ENCODE results near the gene PHF13.
"Not testable (repeated sequence)": the region's sequence is repeated elsewhere in the genome, so short reads cannot be mapped to it uniquely, and the experiment has no call there.

Gene PHF13

DNA sequence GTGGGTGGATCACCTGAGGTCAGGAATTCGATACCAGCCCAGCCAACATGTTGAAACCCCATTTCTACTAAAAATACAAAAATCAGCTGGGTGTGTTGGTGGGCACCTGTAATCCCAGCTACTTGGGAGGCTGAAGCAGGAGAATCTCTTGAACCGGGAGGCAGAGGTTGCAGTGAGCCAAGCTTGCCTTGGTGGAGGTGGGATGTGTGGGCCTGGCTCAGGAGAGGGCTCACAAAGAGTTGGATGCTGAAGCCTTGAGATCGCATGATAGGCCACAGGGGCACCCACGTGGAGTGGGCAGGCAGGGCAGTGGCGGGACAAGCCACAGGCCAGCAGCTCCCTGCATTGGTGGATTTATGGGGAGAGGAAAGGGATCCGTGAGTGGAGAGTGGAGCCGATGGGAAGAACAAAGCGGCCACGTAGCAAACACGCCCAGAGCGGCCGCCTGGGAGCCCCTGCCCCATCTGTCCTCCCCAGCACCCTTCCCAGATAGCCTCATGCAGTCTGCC is 15.5 kb downstream of the PHF13 start:
- DNase-seq (ENCODE audit: low read depth) = no peak

DNA sequence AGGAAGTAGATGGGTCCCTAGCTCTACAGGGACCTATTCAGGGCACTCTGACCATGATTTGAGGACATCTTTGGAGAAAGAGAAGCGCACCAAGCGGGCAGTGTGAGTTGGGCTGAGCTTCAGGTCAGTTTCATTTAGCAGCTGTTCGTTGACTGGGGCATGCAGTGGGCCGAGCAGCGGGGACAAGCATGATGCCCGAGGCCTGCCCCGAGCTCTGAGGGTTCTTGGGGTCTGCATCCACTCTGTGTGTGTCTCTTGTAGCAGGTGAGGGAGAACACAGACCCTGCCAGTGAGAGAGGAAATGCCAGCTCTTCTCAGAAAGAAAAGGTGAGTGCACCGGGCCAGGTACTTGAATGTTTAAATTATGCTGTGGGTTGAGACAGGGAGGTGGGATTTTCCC is 16.5 kb downstream of the PHF13 start:
- DNase-seq (ENCODE audit: low read depth) = no peak

DNA sequence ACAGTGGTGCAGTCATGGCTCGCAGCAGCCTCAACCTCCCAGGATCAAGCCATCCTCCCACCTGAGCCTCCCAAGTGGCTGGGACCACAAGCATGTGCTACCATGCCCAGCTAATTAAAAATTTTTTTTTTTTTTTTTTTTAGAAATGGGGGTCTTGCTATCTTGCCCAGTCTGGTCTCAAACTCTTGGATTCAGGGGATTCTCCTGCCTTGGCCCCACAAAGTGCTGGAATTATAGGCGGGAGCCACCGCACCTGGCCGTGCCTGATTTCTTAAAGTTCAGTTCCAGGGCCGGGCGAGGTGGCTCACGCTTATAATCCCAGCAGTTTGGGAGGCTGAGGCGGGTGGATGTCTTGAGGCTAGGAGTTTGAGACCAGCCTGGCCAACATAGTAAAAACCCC is 17.5 kb downstream of the PHF13 start:
- DNase-seq (ENCODE audit: low read depth) = no peak

DNA sequence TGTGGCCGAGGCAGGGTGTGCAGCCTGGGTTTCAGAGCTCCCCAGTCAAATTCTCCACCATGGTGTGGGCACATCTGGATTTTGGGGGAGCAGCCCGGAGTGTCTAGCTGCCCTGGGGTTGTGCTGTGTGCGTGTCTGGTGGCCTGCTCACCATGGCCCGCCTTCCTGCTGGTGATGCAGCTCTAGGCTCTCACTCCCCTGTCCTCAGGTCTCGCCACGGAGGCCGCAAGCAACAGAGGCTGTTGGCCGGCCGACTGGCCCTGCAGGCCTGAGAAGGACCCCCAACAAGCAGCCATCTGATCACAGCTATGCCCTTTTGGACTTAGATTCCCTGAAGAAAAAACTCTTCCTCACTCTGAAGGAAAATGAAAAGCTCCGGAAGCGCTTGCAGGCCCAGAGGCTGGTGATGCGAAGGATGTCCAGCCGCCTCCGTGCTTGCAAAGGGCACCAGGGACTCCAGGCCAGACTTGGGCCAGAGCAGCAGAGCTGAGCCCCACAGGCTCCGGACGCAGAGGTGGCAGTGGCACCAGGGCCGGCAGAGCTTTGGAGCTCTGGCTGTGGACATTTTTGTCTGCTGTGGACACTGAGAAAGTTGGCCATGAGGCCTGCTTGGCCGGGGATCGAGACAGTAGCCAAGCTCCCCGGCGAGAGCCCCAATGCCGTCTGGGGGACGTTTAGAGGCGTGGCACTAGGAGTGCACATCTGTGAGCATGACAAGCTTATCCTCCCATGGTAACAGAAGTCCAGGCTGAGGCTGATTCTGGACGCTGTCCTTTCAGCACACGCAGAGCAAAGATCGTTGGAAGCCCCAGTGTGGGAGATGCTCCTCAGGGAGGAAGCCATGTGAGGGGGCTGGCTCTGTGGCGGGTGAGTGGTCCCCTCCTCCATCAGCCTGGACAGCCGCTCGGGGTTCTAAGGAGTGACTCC is 19.3 kb downstream of the PHF13 start:
- DNase-seq (ENCODE audit: low read depth) = no peak

DNA sequence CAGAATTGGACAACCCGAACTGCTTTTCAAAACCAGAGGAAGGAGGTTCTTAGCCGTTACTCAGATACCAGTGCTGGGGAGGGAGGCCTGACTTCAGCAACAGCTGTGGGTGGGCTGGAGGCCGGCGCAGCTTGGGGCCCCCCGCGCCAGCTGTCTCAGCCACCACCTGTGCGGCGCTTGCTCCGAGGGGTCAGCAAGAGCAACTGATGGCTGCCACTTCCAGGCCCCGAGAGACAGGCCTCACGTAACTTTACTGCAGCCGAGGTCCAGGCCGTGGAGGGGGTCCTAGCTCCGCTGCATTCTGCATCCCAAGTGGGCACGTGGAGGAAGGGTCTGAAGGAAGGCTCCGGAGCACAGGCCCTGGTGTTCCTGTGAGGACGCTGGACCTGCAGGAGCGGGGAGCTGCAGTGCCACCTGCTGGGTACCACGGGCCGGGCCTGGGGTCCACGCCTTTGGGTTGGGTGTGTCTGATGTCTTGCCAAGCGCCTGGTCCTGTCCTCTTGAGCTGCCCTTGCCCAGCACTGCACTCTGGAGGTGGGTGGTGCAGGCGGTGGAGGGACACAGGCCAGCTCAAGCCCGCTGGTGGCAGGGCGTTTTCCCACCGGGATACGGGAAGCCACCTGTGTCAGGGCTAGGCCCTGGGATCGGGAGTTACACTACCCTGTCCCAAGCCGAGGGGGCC is 21.0 kb downstream of the PHF13 start:
- no peak for DNase-seq (ENCODE audit: low read depth)

DNA sequence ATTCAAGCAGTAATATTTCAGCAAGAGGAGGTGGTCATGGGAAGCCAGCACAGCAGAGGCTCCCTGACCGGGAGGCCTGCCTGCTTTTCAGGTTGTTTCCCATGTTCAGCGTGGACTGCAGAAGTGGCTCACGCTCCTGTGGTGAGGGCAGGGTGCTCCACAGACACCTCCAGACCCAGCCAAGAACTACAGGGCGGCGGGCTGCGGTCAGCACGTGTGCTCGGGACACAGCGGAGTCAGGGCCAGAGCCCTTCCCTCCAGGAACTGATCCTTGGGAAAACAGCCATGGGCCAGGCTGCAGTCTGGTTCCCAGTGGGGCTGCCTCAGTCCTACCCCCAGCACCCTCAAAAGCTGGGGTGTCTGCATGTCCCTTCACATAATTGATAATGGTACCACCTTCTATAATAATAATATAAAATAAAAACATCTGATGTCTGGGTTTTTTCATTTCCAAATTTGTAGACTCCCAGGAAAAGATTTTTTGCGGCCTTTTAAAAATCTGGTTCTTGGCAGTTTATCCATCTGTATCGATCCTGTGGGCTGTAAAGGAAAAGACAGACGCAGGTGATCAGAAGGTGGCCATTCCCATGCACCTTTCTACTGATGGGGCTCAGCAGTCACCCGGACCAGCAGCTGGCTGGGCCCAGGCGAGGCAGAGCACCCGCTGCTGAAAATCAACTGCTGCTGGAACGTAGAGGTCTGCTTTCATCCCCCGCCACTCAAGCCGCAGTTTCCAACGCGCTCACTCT is 21.8 kb downstream of the PHF13 start:
- DNase-seq (ENCODE audit: low read depth) = no peak

DNA sequence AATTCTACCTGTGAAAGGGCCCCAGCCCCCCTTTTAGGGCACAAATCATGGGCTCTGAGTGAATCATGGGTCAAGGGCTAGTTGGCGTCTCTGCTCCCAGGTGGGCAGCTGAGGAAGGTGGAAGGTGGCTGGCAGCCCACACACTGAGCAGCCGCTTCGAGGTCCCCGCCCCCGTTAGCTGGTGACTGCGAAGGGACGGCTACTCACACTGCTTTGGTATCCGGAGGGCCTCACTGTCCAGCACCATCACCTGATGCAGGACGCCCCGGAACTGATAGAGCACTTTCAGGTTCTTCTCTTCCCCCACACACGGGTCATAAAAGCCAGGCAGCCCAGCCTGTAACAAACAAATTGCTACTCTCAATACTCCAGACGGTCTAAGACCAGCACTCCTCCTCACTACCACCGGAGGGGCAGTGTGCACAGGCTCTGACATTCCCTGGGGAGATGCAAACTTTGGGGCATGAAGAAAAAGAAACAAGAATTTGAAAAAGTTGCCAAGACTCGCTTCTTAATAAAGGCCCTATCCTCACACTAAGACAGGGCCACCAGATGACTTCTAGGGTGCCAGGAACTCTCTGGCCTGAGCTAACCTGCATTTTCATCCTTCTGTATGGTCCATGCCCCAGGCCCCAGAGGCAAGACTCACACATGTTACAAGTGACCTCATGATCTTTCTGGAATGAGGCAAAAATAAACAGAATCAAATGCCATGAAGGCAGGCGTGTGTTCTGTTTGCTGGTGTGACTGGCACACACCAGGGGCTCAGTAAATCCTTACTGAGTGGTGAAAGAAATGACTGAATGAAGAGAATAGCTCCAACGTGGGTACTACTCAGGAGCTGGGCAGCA is 22.6 kb downstream of the PHF13 start:
- DNase-seq (ENCODE audit: low read depth) = no peak

DNA sequence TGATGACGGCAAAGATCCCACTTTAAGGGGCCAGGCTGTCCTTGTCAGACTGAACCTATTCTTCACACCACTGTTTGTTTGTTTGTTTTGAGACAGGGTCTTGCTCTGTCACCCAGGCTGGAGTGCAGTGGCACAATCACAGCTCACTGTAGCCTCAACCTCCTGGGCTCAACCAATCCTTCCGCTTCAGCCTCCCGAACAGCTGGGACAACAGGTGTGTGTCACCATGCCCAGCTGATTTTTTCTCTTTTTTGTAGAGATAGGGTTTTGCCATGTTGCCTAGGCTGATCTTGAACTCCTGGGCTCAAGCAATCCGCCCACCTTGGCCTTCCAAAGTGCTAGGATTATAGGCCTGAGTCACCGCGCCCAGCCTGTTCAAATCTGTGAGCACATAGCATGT is 23.2 kb downstream of the PHF13 start:
- DNase-seq (ENCODE audit: low read depth) = not testable (repeated sequence)

DNA sequence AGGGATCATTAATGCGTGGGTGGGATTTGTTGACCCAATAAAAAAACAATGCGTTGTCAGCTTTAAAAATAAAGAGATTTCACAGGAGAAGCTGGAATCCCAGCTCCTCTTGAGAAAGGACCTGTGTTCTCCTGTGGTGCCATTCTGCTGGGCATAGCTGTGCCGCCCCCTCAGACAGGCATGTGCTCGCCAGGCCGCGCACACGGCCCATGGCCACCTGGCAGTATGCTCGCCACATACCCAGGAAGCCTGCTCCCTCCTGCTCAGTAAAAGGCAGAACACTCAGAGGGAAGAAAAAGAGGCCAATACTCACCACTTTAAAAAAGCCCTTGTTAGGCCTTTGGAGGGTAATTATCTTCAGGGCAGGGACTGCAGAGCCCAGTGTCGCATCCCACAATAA is 24.2 kb downstream of the PHF13 start:
- no peak for DNase-seq (ENCODE audit: low read depth)

DNA sequence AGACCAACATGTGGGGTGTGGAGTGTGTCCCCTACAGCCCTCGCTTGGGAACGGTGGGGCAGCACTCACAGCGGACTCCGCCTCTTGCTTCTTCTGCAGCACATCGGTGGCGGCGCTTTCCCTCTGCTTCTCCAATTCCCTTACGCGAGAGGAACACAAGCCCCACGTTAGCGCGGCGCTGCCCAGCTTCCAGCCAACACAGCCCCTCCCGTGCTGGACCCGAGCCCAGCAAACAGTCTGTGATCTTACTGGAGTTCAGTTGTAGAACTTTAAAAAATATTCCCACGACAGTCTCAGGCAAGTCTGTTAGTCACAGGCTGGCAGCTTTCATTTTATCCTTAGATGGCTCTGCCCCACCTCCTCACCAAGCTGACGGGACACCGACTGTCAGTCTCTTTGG is 24.7 kb downstream of the PHF13 start:
- peak; percentile 48 for DNase-seq (ENCODE audit: low read depth)

DNA sequence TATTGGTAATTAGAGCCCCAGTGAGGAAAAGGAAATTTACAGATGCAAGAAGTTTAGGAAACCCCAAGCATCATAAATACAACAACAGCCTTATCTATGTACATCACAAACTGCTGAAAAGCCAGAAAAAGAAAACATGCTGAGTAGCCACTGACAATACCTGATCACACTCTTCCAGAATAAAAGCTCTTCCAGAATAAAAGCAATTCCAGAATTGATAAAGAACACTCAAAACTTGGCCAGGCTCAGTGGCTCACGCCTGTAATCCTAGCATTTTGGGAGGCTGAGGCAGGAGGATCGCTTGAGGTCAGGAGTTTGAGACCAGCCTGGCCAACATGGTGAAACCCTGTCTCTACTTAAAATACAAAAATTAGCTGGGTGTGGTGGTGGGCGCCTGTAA is 27.3 kb downstream of the PHF13 start:
- DNase-seq (ENCODE audit: low read depth) = not testable (repeated sequence)

DNA sequence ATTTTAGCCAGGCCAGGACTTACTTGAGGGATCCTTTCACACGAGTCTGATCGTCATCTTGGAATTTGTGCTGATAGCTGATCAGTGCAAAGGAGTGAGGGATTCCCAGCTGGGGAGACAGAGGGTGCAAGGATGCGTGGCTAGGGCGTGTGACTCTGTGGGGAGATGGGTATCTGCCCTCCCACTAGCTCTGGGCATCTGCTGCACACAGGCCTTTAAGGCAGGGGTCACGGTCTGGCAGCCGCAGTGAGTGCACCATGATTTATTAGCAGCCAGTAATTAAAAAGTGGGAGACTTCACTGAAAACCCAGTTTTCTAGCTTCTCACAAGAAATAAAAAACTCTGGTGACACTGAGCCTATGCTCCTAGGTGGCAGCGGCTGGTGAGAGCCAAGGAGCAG is 31.5 kb downstream of the PHF13 start:
- no peak for DNase-seq (ENCODE audit: low read depth)

DNA sequence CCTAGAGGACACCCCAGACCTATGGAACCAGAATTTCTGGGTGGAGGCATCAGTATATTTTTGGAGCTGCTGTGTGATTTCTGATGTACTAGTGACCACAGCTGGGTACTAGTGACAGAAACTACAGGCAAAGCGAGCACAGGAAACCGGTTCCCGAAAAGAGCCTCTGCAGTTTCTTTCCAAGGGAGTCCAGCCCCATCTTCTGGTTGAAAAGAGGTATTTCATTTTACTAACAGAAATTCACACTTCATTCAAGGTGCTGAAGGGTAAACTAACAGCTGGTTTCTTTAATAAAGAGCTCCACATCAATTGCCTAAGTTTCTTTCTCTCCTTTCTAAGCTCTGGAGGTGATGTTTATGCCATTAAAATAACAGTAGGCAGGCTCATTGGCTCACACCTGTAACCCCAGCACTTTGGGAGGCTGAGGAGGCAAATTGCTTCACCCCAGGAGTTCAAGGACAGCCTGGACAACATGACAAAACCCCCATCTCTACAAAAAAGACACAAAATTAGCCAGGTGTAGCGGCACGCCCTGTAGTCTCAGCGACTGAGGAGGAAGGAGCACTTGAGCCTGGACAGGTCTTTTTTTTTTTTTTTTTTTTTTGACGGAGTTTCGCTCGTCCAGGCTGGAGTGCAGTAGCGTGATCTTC is 33.1 kb downstream of the PHF13 start:
- DNase-seq (ENCODE audit: low read depth) = peak; percentile 39

DNA sequence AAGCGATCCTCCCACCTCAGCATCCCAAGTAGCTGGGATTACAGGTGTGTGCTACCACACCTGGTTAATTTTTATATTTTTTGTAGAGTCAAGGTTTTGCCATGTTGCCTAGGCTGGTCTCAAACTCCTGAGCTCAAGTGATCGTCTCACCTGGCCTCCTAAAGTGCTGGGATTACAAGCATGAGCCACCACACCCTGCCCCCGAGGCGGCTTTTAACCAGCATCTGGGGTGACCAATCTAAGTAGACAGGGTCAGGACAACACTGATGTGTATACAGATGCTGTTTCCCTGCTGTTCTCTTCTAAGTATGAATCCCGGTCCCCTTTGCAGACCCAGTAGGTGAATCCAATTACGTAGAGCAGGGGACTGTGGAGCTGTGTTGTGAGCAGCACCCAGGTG is 35.0 kb downstream of the PHF13 start:
- DNase-seq (ENCODE audit: low read depth) = no peak

DNA sequence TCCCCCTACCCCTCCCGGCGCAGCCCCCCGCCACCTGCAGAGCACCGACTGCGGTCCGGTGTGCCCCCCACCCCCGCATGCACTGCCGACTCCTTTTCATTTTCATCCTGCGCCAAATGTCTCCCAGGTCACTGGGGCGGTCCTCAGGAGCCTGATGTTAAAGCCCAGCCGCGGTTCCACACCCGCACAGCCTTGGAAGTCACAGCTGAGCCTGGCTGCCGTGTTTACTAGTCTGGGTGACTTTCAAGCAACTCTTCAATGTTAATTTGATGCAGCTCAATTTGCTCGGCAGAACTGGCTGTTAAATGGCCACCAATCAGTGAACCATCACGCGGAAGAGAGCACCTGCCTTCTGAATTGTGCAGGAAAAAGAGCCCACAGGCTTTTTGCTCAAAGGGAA is 38.4 kb downstream of the PHF13 start:
- no peak for DNase-seq (ENCODE audit: low read depth)

DNA sequence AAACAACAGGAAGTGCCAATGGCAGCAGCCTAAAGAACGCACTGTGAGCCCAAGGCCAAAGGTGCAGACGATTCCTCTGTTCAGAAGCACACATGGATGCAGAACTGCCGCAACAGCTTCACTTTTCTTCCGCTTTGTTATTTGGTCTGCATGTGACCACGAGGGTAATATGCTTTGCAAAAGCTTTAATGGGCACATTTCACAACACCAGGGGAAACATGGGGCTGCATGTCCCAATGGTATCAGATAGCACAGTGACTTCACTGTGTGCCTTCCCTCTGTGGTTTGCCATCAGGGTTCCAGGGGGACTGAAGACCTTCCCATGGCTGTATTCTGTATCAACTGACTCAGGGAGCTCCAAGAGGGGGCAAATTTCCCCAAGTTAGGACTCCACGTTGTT is 39.5 kb downstream of the PHF13 start:
- DNase-seq (ENCODE audit: low read depth) = no peak

DNA sequence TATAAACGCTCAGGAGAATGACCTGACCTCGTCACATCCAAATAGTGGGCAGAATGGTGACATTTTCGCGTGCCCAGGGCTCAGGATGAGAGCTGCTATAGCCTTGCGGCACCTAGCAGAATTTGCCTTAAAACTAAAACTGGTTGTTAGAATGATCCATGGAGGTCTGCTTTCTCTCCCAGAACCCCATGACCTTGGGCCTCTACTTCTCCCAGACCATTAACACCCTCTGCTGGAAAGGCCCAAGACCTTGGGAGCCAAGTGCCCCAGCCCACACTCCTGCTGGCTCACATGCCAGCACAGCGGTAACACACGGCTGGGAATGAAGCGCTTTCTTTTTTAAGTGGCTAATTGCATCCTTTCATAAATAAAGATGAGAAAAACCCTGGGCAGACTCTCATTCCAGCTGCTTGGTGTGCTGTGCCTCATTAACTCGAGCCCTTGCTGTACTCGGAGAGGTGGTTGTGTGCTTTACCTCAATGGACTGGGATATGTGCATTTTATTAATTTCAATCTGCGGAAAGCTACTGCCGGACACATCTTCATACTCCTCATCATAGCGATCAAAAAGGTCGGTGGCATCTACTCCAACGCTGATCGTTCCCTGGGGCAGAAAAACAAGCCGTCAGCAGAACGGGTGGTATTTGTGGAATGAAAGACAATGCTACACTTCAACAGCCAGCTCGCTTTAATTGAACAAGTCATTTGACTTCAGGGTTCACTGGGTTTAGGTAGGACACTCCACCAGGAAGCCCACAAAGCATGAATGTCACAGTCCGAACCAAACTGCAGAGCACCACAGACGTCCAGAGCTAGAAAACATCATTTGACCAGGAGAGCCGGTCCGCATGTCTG is 40.1 kb downstream of the PHF13 start:
- no peak for DNase-seq (ENCODE audit: low read depth)

DNA sequence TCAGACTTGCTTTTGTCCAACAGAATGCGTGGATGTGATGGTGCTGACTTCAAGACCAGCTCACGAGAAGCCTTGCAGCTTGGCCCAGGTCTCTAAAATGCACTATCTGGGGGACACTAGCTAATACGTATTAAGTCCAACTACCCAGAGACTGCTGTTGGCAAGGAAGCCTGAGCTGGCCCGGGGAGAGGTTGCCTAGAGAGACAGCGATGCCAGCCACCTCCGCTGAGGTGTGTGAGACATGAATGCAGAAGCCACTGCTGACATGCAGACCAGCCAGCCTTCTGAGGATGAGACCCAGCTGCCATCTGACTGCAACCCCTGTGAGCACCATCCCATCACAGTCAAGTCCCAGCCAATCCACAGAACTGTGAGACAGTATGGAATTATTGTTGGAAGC is 43.6 kb downstream of the PHF13 start:
- no peak for DNase-seq (ENCODE audit: low read depth)

DNA sequence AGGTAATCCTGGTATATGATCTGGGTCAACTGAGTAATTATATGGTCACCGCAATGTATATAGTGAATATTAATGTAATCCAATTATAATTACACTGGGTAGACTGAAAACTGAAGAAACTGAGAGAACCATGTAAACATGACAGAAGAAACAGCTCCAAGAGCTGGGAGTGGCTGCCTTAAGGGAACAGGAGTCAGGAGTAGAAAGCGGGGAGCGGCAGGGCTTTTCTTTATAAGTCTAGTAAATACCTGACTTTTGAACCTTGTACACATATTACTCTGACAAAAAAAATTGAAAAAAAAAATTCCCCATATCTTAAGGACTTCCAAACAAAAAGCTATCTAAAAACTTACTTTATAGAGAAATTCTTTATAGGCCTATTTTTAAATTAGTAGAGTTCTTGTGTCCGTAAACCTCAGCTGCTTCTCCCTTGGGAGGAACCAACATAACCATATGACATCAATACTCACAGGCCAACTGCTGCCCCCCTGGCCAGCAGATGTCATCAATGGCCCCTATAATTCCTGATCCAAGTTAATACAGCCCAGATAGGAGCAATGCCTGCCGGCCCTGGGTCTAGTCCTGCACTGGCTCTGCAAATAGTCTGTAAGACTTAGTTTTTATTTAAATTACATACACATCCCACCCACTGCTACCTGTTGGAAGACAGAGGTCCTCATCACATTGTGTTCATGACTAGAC is 45.0 kb downstream of the PHF13 start:
- DNase-seq (ENCODE audit: low read depth) = no peak

All from fibroblast of the conjunctiva (primary cell).